ENCODE measurements around the gene FCHO2. TPM values are rescaled to one million over a fixed set of nuclear protein-coding genes. Genes with fewer than 3 reads are reported as not detected.
"Not testable (repeated sequence)": the region's sequence is repeated elsewhere in the genome, so short reads cannot be mapped to it uniquely, and the experiment has no call there.

FCHO2 gene
- total RNA-seq, 1 donor from 2014 or later, result 11.2 TPM

DNA sequence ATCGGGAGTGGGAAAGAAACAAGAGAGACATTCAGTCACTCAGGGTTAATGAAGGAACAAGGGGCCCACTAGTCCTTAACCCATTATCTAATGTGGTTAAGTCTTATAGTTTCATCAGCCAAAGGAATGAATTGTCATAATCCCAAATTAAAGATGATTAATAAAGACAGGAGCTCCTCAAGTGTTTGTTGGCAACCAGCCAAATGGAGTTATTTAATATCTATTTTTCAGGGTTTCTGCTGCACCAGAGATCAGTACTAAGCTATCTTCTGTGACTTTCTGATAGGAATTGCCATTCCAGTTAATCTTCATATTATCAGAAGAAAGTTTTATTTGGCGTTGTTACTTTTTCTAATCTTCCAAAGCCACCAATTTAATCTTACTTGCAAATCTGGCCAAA, 34.0 kb upstream of the FCHO2 start:
- TF ChIP-seq, protein P1, sequence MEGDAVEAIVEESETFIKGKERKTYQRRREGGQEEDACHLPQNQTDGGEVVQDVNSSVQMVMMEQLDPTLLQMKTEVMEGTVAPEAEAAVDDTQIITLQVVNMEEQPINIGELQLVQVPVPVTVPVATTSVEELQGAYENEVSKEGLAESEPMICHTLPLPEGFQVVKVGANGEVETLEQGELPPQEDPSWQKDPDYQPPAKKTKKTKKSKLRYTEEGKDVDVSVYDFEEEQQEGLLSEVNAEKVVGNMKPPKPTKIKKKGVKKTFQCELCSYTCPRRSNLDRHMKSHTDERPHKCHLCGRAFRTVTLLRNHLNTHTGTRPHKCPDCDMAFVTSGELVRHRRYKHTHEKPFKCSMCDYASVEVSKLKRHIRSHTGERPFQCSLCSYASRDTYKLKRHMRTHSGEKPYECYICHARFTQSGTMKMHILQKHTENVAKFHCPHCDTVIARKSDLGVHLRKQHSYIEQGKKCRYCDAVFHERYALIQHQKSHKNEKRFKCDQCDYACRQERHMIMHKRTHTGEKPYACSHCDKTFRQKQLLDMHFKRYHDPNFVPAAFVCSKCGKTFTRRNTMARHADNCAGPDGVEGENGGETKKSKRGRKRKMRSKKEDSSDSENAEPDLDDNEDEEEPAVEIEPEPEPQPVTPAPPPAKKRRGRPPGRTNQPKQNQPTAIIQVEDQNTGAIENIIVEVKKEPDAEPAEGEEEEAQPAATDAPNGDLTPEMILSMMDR (IDR thresholded peaks at IDR 0.05; ENCODE audit: insufficient read depth, low read length, poor library complexity, severe bottlenecking), result no peak
- Histone ChIP-seq H3K36me3 (ENCODE audit: control insufficient read depth, insufficient read depth, low read length) (no peaks in the 10 kb centered on the region), H3K27me3 (ENCODE audit: control insufficient read depth, insufficient read depth, low read length) (no peaks in the 10 kb centered on the region), H3K4me3 (ENCODE audit: low read depth, low read length) (no peak overlapping the region)
- no peak for DNase-seq (ENCODE audit: low read depth)

DNA sequence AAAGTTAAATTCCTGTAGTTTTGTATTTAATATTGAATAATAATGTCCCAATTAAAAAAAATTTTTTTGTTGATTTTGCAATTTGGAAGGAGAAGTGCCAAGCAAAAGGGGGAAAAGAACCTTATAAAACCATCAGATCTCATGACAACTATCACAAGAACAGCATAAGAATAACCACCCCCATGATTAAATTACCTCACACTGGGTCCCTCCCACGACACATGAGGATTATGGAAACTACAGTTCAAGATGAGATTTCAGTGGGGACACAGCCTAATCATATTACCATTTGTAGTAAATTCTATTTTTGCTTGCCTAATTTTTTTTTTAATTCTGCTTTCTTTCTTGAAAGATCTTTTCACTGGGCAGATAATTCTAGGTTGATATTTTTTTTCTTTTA, 33.4 kb upstream of the FCHO2 start:
- Histone ChIP-seq H3K27me3 (ENCODE audit: control insufficient read depth, insufficient read depth, low read length) (no peaks in the 10 kb centered on the region), H3K4me3 (ENCODE audit: low read depth, low read length) (no peak overlapping the region), H3K36me3 (ENCODE audit: control insufficient read depth, insufficient read depth, low read length) (no peaks in the 10 kb centered on the region)
- DNase-seq (ENCODE audit: low read depth), result no peak
- TF ChIP-seq, protein P1 (IDR thresholded peaks at IDR 0.05; ENCODE audit: insufficient read depth, low read length, poor library complexity, severe bottlenecking), result no peak

DNA sequence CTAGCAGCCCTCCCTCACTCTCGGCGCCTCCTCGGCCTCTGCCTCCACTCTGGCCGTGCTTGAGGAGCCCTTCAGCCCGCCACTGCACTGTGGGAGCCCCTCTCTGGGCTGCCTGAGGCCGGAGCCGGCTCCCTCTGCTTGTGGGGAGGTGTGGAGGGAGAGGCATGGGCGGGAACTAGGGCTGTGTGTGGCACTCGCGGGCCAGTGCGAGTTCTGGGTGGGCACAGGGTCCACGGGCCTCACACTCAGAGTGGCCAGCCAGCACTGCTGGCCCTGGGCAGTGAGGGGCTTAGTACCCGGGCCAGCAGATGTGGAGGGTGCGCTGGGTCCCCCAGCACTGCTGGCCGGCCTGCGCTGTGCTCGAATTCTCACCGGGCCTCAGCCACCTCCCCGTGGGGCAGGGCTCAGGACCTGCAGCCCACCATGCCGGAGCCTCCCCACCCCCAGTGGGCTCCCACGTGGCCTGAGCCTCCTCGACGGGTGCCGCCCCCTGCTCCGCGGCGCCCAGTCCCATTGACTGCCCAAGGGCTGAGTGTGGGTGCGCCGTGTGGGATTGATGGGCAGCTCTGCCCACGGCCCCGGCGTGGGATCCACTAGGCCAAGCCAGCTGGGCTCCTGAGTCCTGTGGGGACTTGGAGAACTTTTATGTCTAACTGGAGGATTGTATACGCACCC, 30.4 kb upstream of the FCHO2 start:
- H3K4me3 ChIP-seq (ENCODE audit: low read depth, low read length), result no peak overlapping the region
- TF ChIP-seq, protein P1 (IDR thresholded peaks at IDR 0.05; ENCODE audit: insufficient read depth, low read length, poor library complexity, severe bottlenecking), result no peak
- no peaks in the 10 kb centered on the region for H3K36me3 ChIP-seq (ENCODE audit: control insufficient read depth, insufficient read depth, low read length)
- no peak for DNase-seq (ENCODE audit: low read depth)
- no peaks in the 10 kb centered on the region for H3K27me3 ChIP-seq (ENCODE audit: control insufficient read depth, insufficient read depth, low read length)

DNA sequence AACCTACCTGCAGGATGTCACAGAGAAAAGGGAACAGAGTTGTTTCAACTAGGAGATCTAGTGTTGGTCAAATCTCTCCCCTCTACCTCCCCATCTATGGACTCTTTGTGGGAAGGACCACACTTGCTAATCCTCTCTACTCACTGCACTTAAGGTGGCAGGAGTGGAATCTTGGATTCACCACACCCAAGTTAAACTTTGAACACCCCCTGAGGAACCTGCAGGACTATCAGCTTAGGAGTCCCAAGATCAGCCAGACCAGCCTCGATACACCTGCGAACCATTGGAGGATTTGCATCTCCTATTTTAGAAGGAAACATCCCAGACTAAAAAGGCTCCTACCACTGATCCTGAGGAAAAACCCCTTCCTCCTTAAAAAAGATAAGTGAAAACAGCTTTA, 23.2 kb upstream of the FCHO2 start:
- not testable (repeated sequence) for H3K36me3 ChIP-seq (ENCODE audit: control insufficient read depth, insufficient read depth, low read length); DNase-seq (ENCODE audit: low read depth); H3K4me3 ChIP-seq (ENCODE audit: low read depth, low read length); H3K27me3 ChIP-seq (ENCODE audit: control insufficient read depth, insufficient read depth, low read length)

GRCh38 chr5:72934953-72935725, 20.7 kb upstream of the FCHO2 start:
- DNase-seq (ENCODE audit: low read depth); H3K4me3 ChIP-seq (ENCODE audit: low read depth, low read length); H3K36me3 ChIP-seq (ENCODE audit: control insufficient read depth, insufficient read depth, low read length); H3K27me3 ChIP-seq (ENCODE audit: control insufficient read depth, insufficient read depth, low read length): not testable (repeated sequence)

- H3K4me3 ChIP-seq (ENCODE audit: low read depth, low read length), result no peak overlapping the region
- no peaks in the 10 kb centered on the region for H3K27me3 ChIP-seq (ENCODE audit: control insufficient read depth, insufficient read depth, low read length)
- H3K36me3 ChIP-seq (ENCODE audit: control insufficient read depth, insufficient read depth, low read length), result no peaks in the 10 kb centered on the region
- TF ChIP-seq, protein P1 (IDR thresholded peaks at IDR 0.05; ENCODE audit: insufficient read depth, low read length, poor library complexity, severe bottlenecking), result no peak
- DNase-seq (ENCODE audit: low read depth), result no peak
These were observed 18.9 kb upstream of the FCHO2 start for GRCh38 chr5:72936893-72937292.
